Measurements from ENCODE around the gene FRMD5.
"Not testable (repeated sequence)": the region's sequence is repeated elsewhere in the genome, so short reads cannot be mapped to it uniquely, and the experiment has no call there.

FRMD5 gene

GRCh38 chr15:44033894-44034293 lies 161.2 kb downstream of the FRMD5 start:
- no peak for DNase-seq (ENCODE audit: low read depth, low spot score)

- DNase-seq (ENCODE audit: low read depth, low spot score) = not testable (repeated sequence)
Observed at GRCh38 chr15:44032820-44033219, 162.3 kb downstream of the FRMD5 start.

GRCh38 chr15:44029940-44030568 lies 165.0 kb downstream of the FRMD5 start:
- no peak for DNase-seq (ENCODE audit: low read depth, low spot score)

- no peak for DNase-seq (ENCODE audit: low read depth, low spot score)
Observed at GRCh38 chr15:44029003-44029402, 166.1 kb downstream of the FRMD5 start.

- DNase-seq (ENCODE audit: low read depth, low spot score) = no peak
Observed at GRCh38 chr15:44028349-44028748, 166.7 kb downstream of the FRMD5 start.

- no peak for DNase-seq (ENCODE audit: low read depth, low spot score)
Observed at GRCh38 chr15:44024155-44024554, 170.9 kb downstream of the FRMD5 start.

- DNase-seq (ENCODE audit: low read depth, low spot score) = no peak
Observed at GRCh38 chr15:44023176-44023575, 171.9 kb downstream of the FRMD5 start.

GRCh38 chr15:44018151-44018550 lies 176.9 kb downstream of the FRMD5 start:
- DNase-seq (ENCODE audit: low read depth, low spot score) = no peak

- DNase-seq (ENCODE audit: low read depth, low spot score) = no peak
Observed at GRCh38 chr15:44015545-44016305, 179.3 kb downstream of the FRMD5 start.

- no peak for DNase-seq (ENCODE audit: low read depth, low spot score)
Observed at GRCh38 chr15:44011238-44011854, 183.7 kb downstream of the FRMD5 start.

- no peak for DNase-seq (ENCODE audit: low read depth, low spot score)
Observed at GRCh38 chr15:44010089-44010488, 185.0 kb downstream of the FRMD5 start.

GRCh38 chr15:44009038-44009437 lies 186.0 kb downstream of the FRMD5 start:
- DNase-seq (ENCODE audit: low read depth, low spot score) = no peak

- DNase-seq (ENCODE audit: low read depth, low spot score) = not testable (repeated sequence)
Observed at GRCh38 chr15:44000248-44000647, 194.8 kb downstream of the FRMD5 start.

GRCh38 chr15:43998607-43999006 lies 196.5 kb downstream of the FRMD5 start:
- DNase-seq (ENCODE audit: low read depth, low spot score) = no peak

GRCh38 chr15:43991206-43991605 lies 203.9 kb downstream of the FRMD5 start:
- no peak for DNase-seq (ENCODE audit: low read depth, low spot score)

GRCh38 chr15:43989938-43990337 lies 205.1 kb downstream of the FRMD5 start:
- DNase-seq (ENCODE audit: low read depth, low spot score) = no peak

- no peak for DNase-seq (ENCODE audit: low read depth, low spot score)
Observed at GRCh38 chr15:43988900-43989299, 206.2 kb downstream of the FRMD5 start.

GRCh38 chr15:43987924-43988323 lies 207.1 kb downstream of the FRMD5 start:
- no peak for DNase-seq (ENCODE audit: low read depth, low spot score)

- no peak for DNase-seq (ENCODE audit: low read depth, low spot score)
Observed at GRCh38 chr15:43985976-43986680, 208.9 kb downstream of the FRMD5 start.

- no peak for DNase-seq (ENCODE audit: low read depth, low spot score)
Observed at GRCh38 chr15:43981576-43981975, 213.5 kb downstream of the FRMD5 start.

GRCh38 chr15:43977072-43977884 lies 217.8 kb downstream of the FRMD5 start:
- no peak for DNase-seq (ENCODE audit: low read depth, low spot score)

All from ELF-1 (cell line).